Osteocyte (in vitro differentiated cells): ENCODE results near the gene STX11. TPM values are rescaled to one million over a fixed set of nuclear protein-coding genes. Genes with fewer than 3 reads are reported as not detected.
A peak's percentile ranks its signal among the peaks of the same experiment; 100 is the strongest.

Source experiments
- DNase-seq: peaks from one replicate; pipeline ENCODE4 v3.0.0; 2021; ENCODE audit warnings: mixed read lengths; ENCODE audit not compliant: unreplicated experiment; ENCODE audit errors: extremely low spot score
- H3K27ac Mint-ChIP-seq: one replicate; pipeline ENCODE4 v1.8.0; 2021; ENCODE audit warnings: mild to moderate bottlenecking, mixed read lengths; ENCODE audit not compliant: unreplicated experiment
- H3K27me3 Mint-ChIP-seq: one replicate; pipeline ENCODE4 v1.8.0; 2021; ENCODE audit warnings: mixed read lengths; ENCODE audit not compliant: unreplicated experiment
- H3K36me3 Mint-ChIP-seq: one replicate; pipeline ENCODE4 v1.8.0; 2021; ENCODE audit warnings: mixed read lengths; ENCODE audit not compliant: unreplicated experiment
- H3K4me1 Mint-ChIP-seq: one replicate; pipeline ENCODE4 v1.8.0; 2021; ENCODE audit warnings: mixed read lengths; ENCODE audit not compliant: unreplicated experiment
- H3K4me3 Mint-ChIP-seq: one replicate; pipeline ENCODE4 v1.8.0; 2021; ENCODE audit warnings: mild to moderate bottlenecking, moderate library complexity, mixed read lengths; ENCODE audit not compliant: unreplicated experiment
- H3K9me3 Mint-ChIP-seq: one replicate; pipeline ENCODE4 v1.8.0; 2021; ENCODE audit warnings: mixed read lengths; ENCODE audit not compliant: unreplicated experiment
- long read RNA-seq: library from polyadenylated mRNA; unstranded; transcript quantifications from one replicate; pipeline ENCODE4 v2.0.0, GENCODE V29; 2021
- total RNA-seq: library from RNA; stranded (reverse); gene quantifications from 2 replicates; pipeline ENCODE4 v1.2.1, GENCODE V29; 2021
- TF ChIP-seq, protein P1 (sequence below): fragments of 200-600 bp; sonication (generic); IDR thresholded peaks from 2 replicates; pipeline ENCODE4 v1.5.0; 2021; ENCODE audit warnings: antibody characterized with exemption, mild to moderate bottlenecking, moderate library complexity

STX11 gene
- total RNA-seq = 0.86 and 1.6 TPM in 2 replicates
- long read RNA-seq, partial matches to known transcripts = 0 of 2 reads
- long read RNA-seq, other reads (novel, unspliced or antisense) = 1 of 2 reads

- Mint-ChIP-seq H3K9me3 (no peaks in the 10 kb centered on the region), H3K27me3 (no peaks in the 10 kb centered on the region), H3K4me3 (peak within 1 kb of the TSS; percentile 83), H3K27ac (peak within 1 kb of the TSS; percentile 74), H3K36me3 (no peaks in the 10 kb centered on the region), H3K4me1 (peaks cover 14% of the 10 kb centered on the region)
- TF ChIP-seq, protein P1, sequence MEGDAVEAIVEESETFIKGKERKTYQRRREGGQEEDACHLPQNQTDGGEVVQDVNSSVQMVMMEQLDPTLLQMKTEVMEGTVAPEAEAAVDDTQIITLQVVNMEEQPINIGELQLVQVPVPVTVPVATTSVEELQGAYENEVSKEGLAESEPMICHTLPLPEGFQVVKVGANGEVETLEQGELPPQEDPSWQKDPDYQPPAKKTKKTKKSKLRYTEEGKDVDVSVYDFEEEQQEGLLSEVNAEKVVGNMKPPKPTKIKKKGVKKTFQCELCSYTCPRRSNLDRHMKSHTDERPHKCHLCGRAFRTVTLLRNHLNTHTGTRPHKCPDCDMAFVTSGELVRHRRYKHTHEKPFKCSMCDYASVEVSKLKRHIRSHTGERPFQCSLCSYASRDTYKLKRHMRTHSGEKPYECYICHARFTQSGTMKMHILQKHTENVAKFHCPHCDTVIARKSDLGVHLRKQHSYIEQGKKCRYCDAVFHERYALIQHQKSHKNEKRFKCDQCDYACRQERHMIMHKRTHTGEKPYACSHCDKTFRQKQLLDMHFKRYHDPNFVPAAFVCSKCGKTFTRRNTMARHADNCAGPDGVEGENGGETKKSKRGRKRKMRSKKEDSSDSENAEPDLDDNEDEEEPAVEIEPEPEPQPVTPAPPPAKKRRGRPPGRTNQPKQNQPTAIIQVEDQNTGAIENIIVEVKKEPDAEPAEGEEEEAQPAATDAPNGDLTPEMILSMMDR = no peak
- peak; percentile 86 for DNase-seq
These were observed at the start of gene STX11 for GRCh38 chr6:144149894-144150709. STX11 (plus strand) TSS chr6:144150517; CDS start chr6:144186628, 36,111 bp downstream.

DNA sequence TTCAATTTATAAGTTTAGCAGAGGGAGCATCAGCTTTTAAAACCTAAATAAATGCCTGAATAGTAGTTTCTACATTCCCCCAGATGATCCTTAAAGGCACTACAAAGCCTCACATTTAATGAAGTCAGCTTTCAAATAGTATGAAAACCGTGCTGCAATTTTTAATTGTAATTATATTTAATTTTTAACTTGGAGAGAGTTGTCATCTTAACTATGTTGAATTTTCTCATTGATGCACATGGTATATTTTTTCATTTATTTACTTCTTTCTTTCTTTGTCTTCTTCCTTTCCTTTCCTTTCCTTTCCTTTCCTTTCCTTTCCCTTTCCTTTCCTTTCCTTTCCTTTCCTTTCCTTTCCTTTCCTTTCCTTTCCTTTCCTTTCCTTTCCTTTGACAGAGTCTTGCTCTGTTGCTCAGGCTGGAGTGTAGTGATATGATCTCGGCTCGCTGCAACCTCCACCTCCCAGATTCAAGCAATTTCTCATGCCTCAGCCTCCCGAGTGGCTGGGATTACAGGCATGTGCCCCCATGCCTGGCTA is 47.2 kb upstream of the STX11 start:
- no peak overlapping the region for H3K4me3 Mint-ChIP-seq
- no peaks in the 10 kb centered on the region for H3K9me3 Mint-ChIP-seq
- H3K27ac Mint-ChIP-seq = no peak overlapping the region
- TF ChIP-seq, protein P1 = no peak
- H3K36me3 Mint-ChIP-seq = no peaks in the 10 kb centered on the region
- no peak for DNase-seq
- peaks cover 15% of the 10 kb centered on the region for H3K27me3 Mint-ChIP-seq
- H3K4me1 Mint-ChIP-seq = peaks cover 2% of the 10 kb centered on the region

DNA sequence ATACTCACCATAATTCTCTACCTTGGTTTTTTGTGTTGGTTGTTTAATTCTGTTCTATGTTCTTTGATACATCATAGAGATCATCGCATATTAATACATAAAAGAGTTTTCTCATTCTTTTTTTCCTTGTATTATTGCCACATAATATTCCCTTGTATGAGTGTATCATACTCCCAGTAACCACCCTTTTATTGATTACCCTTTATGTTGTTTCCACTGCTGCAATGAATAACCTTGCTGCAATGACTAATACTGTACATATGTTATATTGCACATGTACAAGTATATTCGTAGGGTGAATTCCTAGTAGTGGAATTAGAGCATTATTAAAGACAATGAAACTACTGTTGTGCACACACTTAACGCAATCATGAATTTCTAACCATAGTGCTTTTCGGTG is 45.8 kb upstream of the STX11 start:
- Mint-ChIP-seq H3K9me3 (no peaks in the 10 kb centered on the region), H3K4me3 (no peak overlapping the region), H3K36me3 (no peaks in the 10 kb centered on the region), H3K27me3 (peaks cover 15% of the 10 kb centered on the region), H3K27ac (no peak overlapping the region), H3K4me1 (peaks cover 2% of the 10 kb centered on the region)
- DNase-seq = no peak
- TF ChIP-seq, protein P1 = no peak

GRCh38 chr6:144104898-144105487 is 45.3 kb upstream of the STX11 start:
- TF ChIP-seq, protein P1 = peak; percentile 72
- H3K36me3 Mint-ChIP-seq = no peaks in the 10 kb centered on the region
- no peak for DNase-seq
- H3K4me3 Mint-ChIP-seq = no peak overlapping the region
- peaks cover 13% of the 10 kb centered on the region for H3K27me3 Mint-ChIP-seq
- H3K9me3 Mint-ChIP-seq = no peaks in the 10 kb centered on the region
- no peak overlapping the region for H3K27ac Mint-ChIP-seq
- peaks cover 2% of the 10 kb centered on the region for H3K4me1 Mint-ChIP-seq

DNA sequence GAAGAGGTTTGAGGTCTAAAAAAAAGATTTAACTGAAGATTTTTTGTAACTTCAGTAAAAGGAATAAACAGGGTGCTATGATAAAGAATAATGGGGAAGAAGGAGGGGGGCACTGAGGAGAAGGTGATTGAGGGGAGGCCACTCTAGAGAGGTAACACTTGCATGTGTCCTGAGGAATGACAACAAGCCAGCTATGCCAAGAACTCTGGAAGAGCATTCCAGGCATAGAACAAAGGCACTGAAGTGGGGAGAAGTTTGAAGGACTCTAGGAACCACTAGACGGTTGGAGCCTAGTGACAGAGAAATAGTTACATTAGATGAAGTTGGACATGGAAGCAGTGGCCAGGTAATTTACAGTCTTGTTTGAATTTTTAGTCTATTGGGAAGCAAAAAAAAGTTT is 44.1 kb upstream of the STX11 start:
- H3K36me3 Mint-ChIP-seq = no peaks in the 10 kb centered on the region
- no peaks in the 10 kb centered on the region for H3K9me3 Mint-ChIP-seq
- H3K4me1 Mint-ChIP-seq = peaks cover 2% of the 10 kb centered on the region
- no peak overlapping the region for H3K27ac Mint-ChIP-seq
- no peak overlapping the region for H3K4me3 Mint-ChIP-seq
- H3K27me3 Mint-ChIP-seq = peaks cover 2% of the 10 kb centered on the region
- TF ChIP-seq, protein P1 = no peak
- DNase-seq = no peak
